Tibial nerve (tissue), 4 donors: Measurements from ENCODE around the gene HUNK.

ENCODE experiments used
- CTCF ChIP-seq, 5 experiments: fragments of 200-600 bp in 3 of 5; fragments of 450-650 bp in 2 of 5; sonication (generic) in 3 of 5; IDR thresholded peaks; one replicate each; pipeline ENCODE4 v1.5.1; 2016 to 2019; ENCODE audit warnings: antibody characterized with exemption in 5 of 5, mild to moderate bottlenecking in 3 of 5, moderate library complexity in 2 of 5
- EP300 ChIP-seq, 2 donors: sonication (generic); formaldehyde crosslinking; IDR thresholded peaks; one replicate each; pipeline ENCODE4 v1.6.1; 2017; ENCODE audit warnings: antibody characterized with exemption in 2 of 2, mild to moderate bottlenecking in 1 of 2

- TF ChIP-seq CTCF (IDR thresholded peaks at IDR 0.05) (no peak), EP300 (IDR thresholded peaks at IDR 0.05) (no peak)
Measured at GRCh38 chr21:31887391-31887841, 14.6 kb downstream of the HUNK start.
